ENCODE results near the gene SMCO1.
"Not testable (repeated sequence)": the region's sequence is repeated elsewhere in the genome, so short reads cannot be mapped to it uniquely, and the experiment has no call there.

SMCO1 gene

DNA sequence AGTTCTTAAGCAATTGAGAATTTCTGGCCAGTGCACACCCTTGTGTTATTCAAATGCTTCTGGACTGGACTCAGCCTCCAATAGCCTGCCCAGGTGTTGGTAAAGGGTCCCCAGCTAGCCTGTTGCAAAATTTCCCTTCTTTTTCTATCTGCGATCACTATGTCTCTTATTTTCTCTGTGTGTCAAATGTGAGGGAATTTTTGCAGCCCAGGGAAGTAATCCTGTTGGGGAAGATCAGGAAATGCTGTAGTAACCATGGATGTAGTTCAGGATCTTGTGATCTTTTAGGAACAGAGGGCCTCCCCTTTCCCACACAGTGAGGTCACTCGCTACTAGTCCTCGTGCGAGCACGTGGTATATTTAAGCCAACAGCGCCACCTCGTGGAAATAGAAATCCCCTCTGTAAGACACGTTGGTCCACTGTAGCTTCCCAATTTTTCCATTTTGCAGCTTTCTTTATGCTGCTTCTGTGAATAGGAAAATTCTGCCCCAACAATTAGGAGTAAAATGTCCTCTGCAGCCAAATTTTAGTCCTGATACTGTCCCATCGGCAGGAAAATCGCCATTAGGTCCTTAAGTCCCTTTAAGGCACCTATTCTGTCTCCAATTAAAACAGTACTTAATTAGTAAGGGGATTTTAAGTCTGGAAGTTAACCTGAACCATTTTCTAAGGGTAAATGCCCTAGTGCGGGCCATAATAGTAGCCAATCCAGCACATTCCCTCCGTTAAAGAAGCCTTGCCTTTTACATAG, 4.0 kb upstream of the SMCO1 start:
- Histone ChIP-seq H3K36me3 (ENCODE audit: control insufficient read depth, insufficient read depth, low read length) (no peaks in the 10 kb centered on the region), H3K9me3 (ENCODE audit: control insufficient read depth, low read length) (peaks cover 21% of the 10 kb centered on the region), H3K9ac (ENCODE audit: low read length) (no peak overlapping the region), H3K27me3 (ENCODE audit: control insufficient read depth, insufficient read depth, low read length) (no peaks in the 10 kb centered on the region), H3K4me3 (ENCODE audit: low read length) (no peak overlapping the region), H3K4me1 (ENCODE audit: control insufficient read depth, insufficient read depth, low read length) (no peaks in the 10 kb centered on the region)

DNA sequence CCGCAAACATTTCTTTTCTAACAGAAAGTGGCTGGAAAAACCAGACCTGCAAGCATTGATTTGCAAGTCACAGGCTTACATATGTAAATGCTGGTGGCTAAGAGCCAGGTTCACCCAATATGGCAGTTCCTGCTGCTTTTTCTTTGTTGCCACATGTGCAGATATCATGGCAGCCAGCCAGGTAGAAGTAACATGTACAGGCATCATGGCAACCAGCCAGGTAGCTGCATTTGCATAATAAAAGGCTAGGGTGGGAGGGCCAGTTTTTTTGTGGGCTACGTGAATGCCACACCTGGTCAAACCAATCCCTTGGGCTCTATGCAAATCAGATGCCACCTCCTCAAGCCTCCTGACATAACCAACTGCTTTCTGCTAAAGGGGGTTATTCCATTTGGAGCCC, 2.8 kb upstream of the SMCO1 start:
- Histone ChIP-seq H3K9me3 (ENCODE audit: control insufficient read depth, low read length) (peaks cover 21% of the 10 kb centered on the region), H3K9ac (ENCODE audit: low read length) (no peak overlapping the region), H3K36me3 (ENCODE audit: control insufficient read depth, insufficient read depth, low read length) (no peaks in the 10 kb centered on the region), H3K4me3 (ENCODE audit: low read length) (no peak overlapping the region), H3K27me3 (ENCODE audit: control insufficient read depth, insufficient read depth, low read length) (no peaks in the 10 kb centered on the region), H3K4me1 (ENCODE audit: control insufficient read depth, insufficient read depth, low read length) (no peaks in the 10 kb centered on the region)

DNA sequence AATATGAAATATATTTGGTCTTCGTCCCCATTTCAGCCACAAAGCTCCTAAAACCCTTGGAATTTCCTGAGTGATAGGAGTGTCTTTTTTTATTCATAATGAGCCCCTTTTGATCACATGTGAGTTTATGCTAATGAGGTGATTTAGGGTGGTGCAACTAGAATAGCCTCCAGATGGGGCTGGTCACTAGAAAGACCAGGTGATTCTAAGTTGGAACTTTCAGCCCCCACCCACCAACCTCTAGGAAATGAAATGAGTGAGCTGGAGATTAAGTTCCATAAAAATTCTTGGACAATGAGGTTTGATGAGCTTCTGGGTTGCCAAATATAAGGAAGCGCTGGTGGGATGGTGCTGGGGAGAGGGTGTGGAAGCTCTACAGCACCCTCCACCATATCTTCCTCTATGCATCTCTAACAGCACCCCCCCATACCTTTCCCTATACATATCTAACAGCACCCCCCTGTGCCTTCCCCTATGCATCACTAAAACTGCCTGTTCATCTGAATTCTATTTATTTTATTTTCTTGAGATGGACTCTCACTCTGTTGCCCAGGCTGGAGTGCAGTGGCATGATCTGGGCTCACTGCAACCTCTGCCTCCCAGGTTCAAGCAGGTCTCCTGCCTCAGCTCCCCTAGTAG, 2.1 kb upstream of the SMCO1 start:
- H3K9ac ChIP-seq (ENCODE audit: low read length): no peak overlapping the region
- no peaks in the 10 kb centered on the region for H3K4me1 ChIP-seq (ENCODE audit: control insufficient read depth, insufficient read depth, low read length)
- H3K4me3 ChIP-seq (ENCODE audit: low read length): no peak overlapping the region
- peaks cover 21% of the 10 kb centered on the region for H3K9me3 ChIP-seq (ENCODE audit: control insufficient read depth, low read length)
- H3K36me3 ChIP-seq (ENCODE audit: control insufficient read depth, insufficient read depth, low read length): no peaks in the 10 kb centered on the region
- no peaks in the 10 kb centered on the region for H3K27me3 ChIP-seq (ENCODE audit: control insufficient read depth, insufficient read depth, low read length)

DNA sequence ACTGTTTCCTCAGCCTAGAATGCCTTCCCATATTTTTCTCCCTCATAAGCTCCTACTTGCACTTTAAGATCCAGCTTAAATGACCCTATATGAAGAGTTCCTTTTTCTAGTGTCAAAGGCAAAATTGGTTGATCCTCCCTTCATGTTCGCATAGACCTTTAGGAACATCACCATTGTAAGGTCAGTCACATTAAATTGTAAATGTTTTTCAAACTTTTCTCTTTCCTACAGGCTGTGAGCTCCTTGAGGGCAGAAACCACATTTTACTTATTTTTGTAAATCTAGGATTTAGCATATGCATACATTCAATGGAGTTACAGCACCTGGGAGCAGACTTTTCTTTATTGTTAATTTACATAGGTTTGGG, 813 bp downstream of the SMCO1 start:
- no peaks in the 10 kb centered on the region for H3K27me3 ChIP-seq (ENCODE audit: control insufficient read depth, insufficient read depth, low read length)
- no peaks in the 10 kb centered on the region for H3K4me1 ChIP-seq (ENCODE audit: control insufficient read depth, insufficient read depth, low read length)
- H3K9ac ChIP-seq (ENCODE audit: low read length): no peak overlapping the region
- H3K36me3 ChIP-seq (ENCODE audit: control insufficient read depth, insufficient read depth, low read length): no peaks in the 10 kb centered on the region
- H3K9me3 ChIP-seq (ENCODE audit: control insufficient read depth, low read length): peaks cover 10% of the 10 kb centered on the region
- no peak overlapping the region for H3K4me3 ChIP-seq (ENCODE audit: low read length)

DNA sequence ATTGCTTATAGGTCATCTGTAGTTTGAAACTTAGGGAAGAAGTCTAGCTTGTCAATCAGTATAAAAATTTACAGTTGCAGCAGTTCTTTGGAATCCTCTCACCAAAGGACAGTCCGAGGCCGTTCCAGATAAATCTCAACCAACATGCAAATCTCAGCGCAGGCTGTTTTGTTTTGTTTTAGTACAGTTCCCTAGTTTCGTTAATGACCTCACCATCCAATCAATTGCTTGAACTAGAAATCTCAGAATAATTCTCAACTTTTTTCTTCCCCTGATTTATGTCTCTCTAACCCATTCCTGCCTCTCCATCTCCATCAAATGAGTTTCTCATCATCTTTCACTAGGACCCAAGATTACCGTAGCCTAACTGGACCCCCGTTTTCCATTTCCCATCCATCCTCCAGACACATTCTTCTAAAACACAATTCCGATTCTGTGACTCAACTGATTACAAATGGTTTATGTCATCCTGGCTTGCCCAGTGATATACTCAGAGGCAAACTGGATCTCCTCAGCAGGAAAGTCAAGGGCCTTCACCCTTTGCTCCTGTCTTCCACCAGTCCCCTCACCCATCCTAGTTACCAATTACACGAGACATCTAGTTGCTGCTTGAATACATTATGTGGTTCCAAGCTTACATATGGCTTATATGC, 1.3 kb downstream of the SMCO1 start:
- H3K27me3 ChIP-seq (ENCODE audit: control insufficient read depth, insufficient read depth, low read length): no peaks in the 10 kb centered on the region
- H3K4me1 ChIP-seq (ENCODE audit: control insufficient read depth, insufficient read depth, low read length): no peaks in the 10 kb centered on the region
- no peak overlapping the region for H3K4me3 ChIP-seq (ENCODE audit: low read length)
- no peaks in the 10 kb centered on the region for H3K36me3 ChIP-seq (ENCODE audit: control insufficient read depth, insufficient read depth, low read length)
- H3K9ac ChIP-seq (ENCODE audit: low read length): no peak overlapping the region
- peaks cover 6% of the 10 kb centered on the region for H3K9me3 ChIP-seq (ENCODE audit: control insufficient read depth, low read length)

DNA sequence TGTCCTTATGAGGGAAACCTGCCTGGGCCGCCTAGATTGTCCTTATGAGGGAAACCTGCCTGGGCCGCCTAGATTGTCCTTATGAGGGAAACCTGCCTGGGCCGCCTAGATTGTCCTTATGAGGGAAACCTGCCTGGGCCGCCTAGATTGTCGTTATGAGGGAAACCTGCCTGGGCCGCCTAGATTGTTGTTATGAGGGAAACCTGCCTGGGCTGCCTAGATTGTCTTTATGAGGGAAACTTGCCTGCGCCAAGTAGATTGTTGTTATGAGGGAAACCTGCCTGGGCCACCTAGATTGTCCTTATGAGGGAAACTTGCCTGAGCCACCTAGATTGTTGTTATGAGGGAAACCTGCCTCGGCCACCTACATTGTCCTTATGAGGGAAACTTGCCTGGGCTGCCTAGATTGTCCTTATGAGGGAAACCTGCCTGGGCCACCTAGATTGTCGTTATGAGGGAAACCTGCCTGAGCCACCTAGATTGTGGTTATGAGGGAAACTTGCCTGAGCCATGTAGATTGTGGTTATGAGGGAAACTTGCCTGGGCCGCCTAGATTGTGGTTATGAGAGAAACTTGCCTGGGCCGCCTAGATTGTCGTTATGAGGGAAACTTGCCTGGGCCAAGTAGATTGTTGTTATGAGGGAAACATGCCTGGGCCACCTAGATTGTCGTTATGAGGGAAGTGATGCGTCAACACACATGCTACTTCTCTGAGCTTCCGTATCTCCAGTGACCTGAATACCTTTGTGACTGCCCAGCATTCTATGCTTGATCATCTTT, 3.3 kb downstream of the SMCO1 start:
- not testable (repeated sequence) for H3K4me1 ChIP-seq (ENCODE audit: control insufficient read depth, insufficient read depth, low read length); H3K4me3 ChIP-seq (ENCODE audit: low read length); H3K27me3 ChIP-seq (ENCODE audit: control insufficient read depth, insufficient read depth, low read length); H3K36me3 ChIP-seq (ENCODE audit: control insufficient read depth, insufficient read depth, low read length); H3K9me3 ChIP-seq (ENCODE audit: control insufficient read depth, low read length); H3K9ac ChIP-seq (ENCODE audit: low read length)

DNA sequence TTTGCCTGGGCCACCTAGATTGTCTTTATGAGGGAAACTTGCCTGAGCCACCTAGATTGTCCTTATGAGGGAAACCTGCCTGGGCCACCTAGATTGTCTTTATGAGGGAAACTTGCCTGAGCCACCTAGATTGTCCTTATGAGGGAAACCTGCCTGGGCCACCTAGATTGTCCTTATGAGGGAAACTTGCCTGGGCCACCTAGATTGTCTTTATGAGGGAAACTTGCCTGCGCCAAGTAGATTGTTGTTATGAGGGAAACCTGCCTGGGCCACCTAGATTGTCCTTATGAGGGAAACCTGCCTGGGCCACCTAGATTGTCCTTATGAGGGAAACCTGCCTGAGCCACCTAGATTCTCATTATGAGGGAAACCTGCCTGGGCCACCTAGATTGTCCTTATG, 4.0 kb downstream of the SMCO1 start:
- H3K9me3 ChIP-seq (ENCODE audit: control insufficient read depth, low read length); H3K4me1 ChIP-seq (ENCODE audit: control insufficient read depth, insufficient read depth, low read length); H3K4me3 ChIP-seq (ENCODE audit: low read length); H3K27me3 ChIP-seq (ENCODE audit: control insufficient read depth, insufficient read depth, low read length); H3K36me3 ChIP-seq (ENCODE audit: control insufficient read depth, insufficient read depth, low read length); H3K9ac ChIP-seq (ENCODE audit: low read length): not testable (repeated sequence)

DNA sequence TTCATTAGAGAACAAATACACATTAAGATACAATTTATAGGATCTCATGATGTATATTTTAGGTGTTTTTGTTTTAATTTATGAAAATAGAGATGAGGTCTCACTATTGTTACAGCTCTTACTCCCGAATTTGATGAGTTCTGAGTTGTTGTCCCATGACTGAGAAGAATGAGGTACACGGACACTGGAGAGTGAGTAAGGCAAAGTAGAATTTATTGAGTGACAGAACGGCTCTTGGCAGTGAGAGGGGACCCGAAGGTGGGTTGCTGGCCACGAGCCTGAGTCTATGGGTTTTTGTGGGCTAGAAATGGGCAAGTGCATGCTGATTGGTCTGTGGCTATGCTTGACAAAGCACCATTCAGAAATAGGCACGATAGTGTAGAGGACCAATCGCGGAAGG, 8.5 kb downstream of the SMCO1 start:
- no peaks in the 10 kb centered on the region for H3K36me3 ChIP-seq (ENCODE audit: control insufficient read depth, insufficient read depth, low read length)
- H3K4me3 ChIP-seq (ENCODE audit: low read length): no peak overlapping the region
- no peaks in the 10 kb centered on the region for H3K4me1 ChIP-seq (ENCODE audit: control insufficient read depth, insufficient read depth, low read length)
- no peak overlapping the region for H3K9ac ChIP-seq (ENCODE audit: low read length)
- H3K9me3 ChIP-seq (ENCODE audit: control insufficient read depth, low read length): no peaks in the 10 kb centered on the region
- no peaks in the 10 kb centered on the region for H3K27me3 ChIP-seq (ENCODE audit: control insufficient read depth, insufficient read depth, low read length)

DNA sequence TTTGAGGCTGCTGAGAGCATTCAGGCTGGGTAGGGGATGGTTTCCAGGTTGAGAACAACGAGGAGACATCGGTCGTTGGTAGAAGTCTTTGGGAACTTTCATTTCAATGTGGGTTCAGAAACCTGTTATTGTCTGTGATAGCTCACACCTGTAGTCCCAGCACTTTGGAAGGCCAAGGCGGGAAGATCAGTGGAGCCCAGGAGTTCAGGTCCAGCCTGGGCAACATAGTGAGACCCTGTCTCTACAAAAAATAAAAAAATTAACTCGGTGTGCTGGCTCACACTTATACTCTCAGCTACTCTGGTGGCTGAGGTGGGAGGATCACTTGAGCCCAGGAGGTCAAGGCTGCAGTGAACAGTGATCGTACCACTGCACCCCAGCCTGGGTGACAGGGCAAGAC, 10.6 kb downstream of the SMCO1 start:
- H3K4me1 ChIP-seq (ENCODE audit: control insufficient read depth, insufficient read depth, low read length): peaks cover 8% of the 10 kb centered on the region
- H3K27me3 ChIP-seq (ENCODE audit: control insufficient read depth, insufficient read depth, low read length): no peaks in the 10 kb centered on the region
- no peaks in the 10 kb centered on the region for H3K36me3 ChIP-seq (ENCODE audit: control insufficient read depth, insufficient read depth, low read length)
- H3K4me3 ChIP-seq (ENCODE audit: low read length): no peak overlapping the region
- no peak overlapping the region for H3K9ac ChIP-seq (ENCODE audit: low read length)
- H3K9me3 ChIP-seq (ENCODE audit: control insufficient read depth, low read length): no peaks in the 10 kb centered on the region

DNA sequence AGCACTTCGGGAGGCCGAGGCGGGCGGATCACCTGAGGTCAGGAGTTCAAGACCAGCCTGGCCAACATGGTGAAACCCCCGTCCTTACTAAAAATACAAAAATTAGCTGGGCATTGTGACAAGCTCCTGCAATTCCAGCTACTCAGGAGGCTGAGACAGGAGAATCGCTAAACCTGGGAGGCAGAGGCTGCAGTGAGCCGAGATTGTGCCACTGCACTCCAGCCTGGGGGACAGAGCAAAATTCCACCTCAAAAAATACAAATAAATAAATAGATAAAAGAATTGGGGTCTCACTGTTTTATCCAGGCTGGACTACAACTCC, 11.1 kb downstream of the SMCO1 start:
- not testable (repeated sequence) for H3K36me3 ChIP-seq (ENCODE audit: control insufficient read depth, insufficient read depth, low read length); H3K27me3 ChIP-seq (ENCODE audit: control insufficient read depth, insufficient read depth, low read length); H3K4me3 ChIP-seq (ENCODE audit: low read length); H3K9me3 ChIP-seq (ENCODE audit: control insufficient read depth, low read length)
- peaks cover 13% of the 10 kb centered on the region for H3K4me1 ChIP-seq (ENCODE audit: control insufficient read depth, insufficient read depth, low read length)
- H3K9ac ChIP-seq (ENCODE audit: low read length): peak overlapping the region; percentile 58

DNA sequence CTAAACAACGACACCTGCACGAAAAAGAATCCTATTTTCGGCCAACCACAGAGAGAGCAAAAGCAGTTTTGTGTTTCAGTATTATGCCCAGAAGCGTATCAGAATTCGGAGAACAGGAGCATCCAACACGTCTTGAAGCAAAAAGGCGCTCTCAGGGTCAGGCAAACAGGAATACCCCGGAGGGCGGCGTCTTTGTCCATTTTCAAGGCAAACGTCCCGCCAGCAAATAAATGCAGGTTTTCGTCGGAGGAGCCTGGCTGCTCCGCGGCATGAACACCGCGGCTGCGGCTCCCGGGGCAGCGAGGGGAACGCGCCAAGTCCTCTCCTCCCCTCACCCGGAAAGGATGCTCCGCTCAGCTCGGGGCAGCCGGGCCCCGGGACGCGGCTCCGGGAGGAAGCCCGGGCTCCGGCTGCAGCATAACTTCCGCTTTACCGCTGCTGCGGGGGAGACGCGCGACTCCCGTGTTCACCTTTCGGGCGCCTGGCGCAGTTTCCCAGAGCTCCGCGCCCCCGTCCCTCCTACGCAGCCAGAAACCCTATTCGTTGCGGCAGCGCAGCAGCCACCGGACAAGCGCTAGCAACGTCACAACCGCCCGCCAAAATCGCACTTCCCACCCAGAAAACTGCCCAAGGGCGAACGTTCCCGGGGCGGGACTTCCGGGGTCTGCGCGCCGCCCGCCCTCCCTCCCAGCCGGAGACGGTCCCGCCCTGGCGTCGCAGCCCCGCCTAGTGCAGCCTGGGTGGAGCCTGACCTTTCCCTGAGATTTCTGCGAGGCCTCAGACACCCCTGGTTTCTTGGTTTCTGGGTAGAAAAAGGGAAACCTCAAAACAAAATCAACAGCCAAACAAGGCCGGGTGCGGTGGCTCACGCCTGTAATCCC, 11.7 kb downstream of the SMCO1 start, which contains the start of gene RNF168:
Gene RNF168, minus strand, starts transcription at position 573 of the 881 bp plus-strand sequence. CDS start 595 bp downstream, outside the sequence.
- H3K4me3 ChIP-seq (ENCODE audit: low read length): peak within 1 kb of the TSS; percentile 78
- peaks cover 13% of the 10 kb centered on the region for H3K4me1 ChIP-seq (ENCODE audit: control insufficient read depth, insufficient read depth, low read length)
- H3K27me3 ChIP-seq (ENCODE audit: control insufficient read depth, insufficient read depth, low read length): no peaks in the 10 kb centered on the region
- no peaks in the 10 kb centered on the region for H3K9me3 ChIP-seq (ENCODE audit: control insufficient read depth, low read length)
- no peaks in the 10 kb centered on the region for H3K36me3 ChIP-seq (ENCODE audit: control insufficient read depth, insufficient read depth, low read length)
- H3K9ac ChIP-seq (ENCODE audit: low read length): peak within 1 kb of the TSS; percentile 80

All from mucosa of stomach (tissue), 1 donor.